ENCODE results near the gene LRP1. TPM values are rescaled to one million over a fixed set of nuclear protein-coding genes. Genes with fewer than 3 reads are reported as not detected.

Gene LRP1
- total and polyA plus RNA-seq, 2 of the 13 experiments (the other 11 are each of a cell fraction or from before 2014, with no cell fraction given), result 14.7 to 30.8 TPM

DNA sequence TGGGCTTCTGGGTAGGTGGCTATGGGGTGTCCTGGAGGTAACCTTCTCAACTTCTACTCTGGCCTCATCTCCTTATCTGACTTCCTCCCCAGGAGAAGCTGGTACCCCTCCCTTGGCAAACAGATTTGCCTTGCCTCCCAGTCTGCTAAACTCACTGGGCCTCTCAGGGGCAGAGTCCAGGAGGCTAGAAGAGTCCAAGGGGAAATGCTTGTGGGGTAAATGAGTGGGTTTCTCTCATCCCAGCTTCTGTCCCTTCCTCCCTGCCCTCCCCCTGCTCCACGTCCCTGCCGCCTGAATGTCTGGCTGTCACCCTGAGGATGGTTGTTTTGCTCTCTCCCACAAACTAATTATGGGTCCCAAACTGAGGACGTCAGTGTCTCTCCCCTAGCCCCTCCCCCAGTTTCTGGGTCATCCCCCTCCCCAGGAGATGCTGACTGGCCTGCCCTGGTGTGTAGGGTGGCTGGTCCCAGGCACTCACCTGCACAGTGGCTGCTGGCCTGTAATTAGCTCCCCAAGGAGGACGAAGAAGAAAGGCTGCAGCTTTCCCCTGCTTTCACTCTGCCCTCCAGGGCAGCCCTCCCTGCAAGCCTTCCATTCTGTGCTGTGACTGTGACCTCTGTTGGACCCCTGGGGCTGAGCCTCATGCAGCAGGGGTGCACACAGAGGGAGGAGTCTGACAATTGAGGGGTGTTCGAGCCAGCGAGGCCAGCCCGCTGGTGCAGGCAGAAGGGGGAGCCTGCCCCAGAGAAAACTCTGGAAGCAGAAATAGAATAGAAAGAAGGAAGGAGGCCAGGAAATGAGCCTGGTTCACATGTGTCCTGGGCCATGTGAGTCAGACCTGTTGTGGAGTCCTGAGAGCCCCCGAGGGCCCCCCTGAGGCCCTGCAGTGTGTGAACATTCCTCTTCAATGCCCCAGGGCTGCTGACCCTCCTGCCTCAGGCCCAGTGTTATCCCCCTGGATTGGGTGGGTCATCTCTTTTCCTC lies 19.0 kb downstream of the LRP1 start, which contains the start of gene LRP1-AS (continued):
- TF ChIP-seq ZNF496 (CRISPR knock-in tag; IDR thresholded peaks at IDR 0.05; ENCODE audit: insufficient replicate concordance), result no peak
- no peak for TF ChIP-seq ZNF552 (CRISPR knock-in tag; IDR thresholded peaks at IDR 0.05; ENCODE audit: borderline replicate concordance)
- TF ChIP-seq NFKB2 (CRISPR knock-in tag; IDR thresholded peaks at IDR 0.05; ENCODE audit: borderline replicate concordance), result no peak
- no peak for TF ChIP-seq ZNF367 (CRISPR knock-in tag; IDR thresholded peaks at IDR 0.05; ENCODE audit: borderline replicate concordance)
- TF ChIP-seq RFX1 (IDR thresholded peaks at IDR 0.05), result no peak
- peak; percentile 73 for TF ChIP-seq NCOA2 (CRISPR knock-in tag; IDR thresholded peaks at IDR 0.05)
- no peak for TF ChIP-seq NONO (IDR thresholded peaks at IDR 0.05)
- no peak for TF ChIP-seq NONO (CRISPR knock-in tag; conservative IDR thresholded peaks at IDR 0.05)
- TF ChIP-seq, protein P1, sequence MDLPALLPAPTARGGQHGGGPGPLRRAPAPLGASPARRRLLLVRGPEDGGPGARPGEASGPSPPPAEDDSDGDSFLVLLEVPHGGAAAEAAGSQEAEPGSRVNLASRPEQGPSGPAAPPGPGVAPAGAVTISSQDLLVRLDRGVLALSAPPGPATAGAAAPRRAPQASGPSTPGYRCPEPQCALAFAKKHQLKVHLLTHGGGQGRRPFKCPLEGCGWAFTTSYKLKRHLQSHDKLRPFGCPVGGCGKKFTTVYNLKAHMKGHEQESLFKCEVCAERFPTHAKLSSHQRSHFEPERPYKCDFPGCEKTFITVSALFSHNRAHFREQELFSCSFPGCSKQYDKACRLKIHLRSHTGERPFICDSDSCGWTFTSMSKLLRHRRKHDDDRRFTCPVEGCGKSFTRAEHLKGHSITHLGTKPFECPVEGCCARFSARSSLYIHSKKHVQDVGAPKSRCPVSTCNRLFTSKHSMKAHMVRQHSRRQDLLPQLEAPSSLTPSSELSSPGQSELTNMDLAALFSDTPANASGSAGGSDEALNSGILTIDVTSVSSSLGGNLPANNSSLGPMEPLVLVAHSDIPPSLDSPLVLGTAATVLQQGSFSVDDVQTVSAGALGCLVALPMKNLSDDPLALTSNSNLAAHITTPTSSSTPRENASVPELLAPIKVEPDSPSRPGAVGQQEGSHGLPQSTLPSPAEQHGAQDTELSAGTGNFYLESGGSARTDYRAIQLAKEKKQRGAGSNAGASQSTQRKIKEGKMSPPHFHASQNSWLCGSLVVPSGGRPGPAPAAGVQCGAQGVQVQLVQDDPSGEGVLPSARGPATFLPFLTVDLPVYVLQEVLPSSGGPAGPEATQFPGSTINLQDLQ (CRISPR knock-in tag; IDR thresholded peaks at IDR 0.05), result no peak
- TF ChIP-seq, protein P2, sequence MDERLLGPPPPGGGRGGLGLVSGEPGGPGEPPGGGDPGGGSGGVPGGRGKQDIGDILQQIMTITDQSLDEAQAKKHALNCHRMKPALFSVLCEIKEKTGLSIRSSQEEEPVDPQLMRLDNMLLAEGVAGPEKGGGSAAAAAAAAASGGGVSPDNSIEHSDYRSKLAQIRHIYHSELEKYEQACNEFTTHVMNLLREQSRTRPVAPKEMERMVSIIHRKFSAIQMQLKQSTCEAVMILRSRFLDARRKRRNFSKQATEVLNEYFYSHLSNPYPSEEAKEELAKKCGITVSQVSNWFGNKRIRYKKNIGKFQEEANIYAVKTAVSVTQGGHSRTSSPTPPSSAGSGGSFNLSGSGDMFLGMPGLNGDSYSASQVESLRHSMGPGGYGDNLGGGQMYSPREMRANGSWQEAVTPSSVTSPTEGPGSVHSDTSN (CRISPR knock-in tag; IDR thresholded peaks at IDR 0.05), result no peak
- TF ChIP-seq ZNF570 (CRISPR knock-in tag; IDR thresholded peaks at IDR 0.05; ENCODE audit: borderline replicate concordance), result no peak
- TF ChIP-seq, protein P3, sequence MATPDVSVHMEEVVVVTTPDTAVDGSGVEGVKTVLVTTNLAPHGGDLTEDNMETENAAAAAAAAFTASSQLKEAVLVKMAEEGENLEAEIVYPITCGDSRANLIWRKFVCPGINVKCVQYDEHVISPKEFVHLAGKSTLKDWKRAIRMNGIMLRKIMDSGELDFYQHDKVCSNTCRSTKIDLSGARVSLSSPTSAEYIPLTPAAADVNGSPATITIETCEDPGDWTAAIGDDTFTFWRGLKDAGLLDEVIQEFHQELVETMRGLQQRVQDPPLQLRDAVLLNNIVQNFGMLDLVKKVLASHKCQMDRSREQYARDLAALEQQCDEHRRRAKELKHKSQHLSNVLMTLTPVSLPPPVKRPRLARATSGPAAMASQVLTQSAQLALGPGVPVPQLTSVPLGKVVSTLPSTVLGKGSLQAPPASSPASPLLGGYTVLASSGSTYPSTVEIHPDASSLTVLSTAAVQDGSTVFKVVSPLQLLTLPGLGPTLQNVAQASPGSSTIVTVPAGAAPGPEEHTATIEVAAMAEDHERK (CRISPR knock-in tag; IDR thresholded peaks at IDR 0.05; ENCODE audit: low read depth), result no peak
- TF ChIP-seq ZNF773 (CRISPR knock-in tag; IDR thresholded peaks at IDR 0.05; ENCODE audit: borderline replicate concordance), result no peak
- no peak for TF ChIP-seq ZNF317 (CRISPR knock-in tag; IDR thresholded peaks at IDR 0.05)
- TF ChIP-seq IRF2 (CRISPR knock-in tag; IDR thresholded peaks at IDR 0.05), result no peak
- TF ChIP-seq ELF4 (CRISPR knock-in tag; IDR thresholded peaks at IDR 0.05; ENCODE audit: borderline replicate concordance), result no peak
- TF ChIP-seq RBAK (CRISPR knock-in tag; IDR thresholded peaks at IDR 0.05), result no peak
- no peak for TF ChIP-seq SMARCE1 (IDR thresholded peaks at IDR 0.05; ENCODE audit: borderline replicate concordance)
- TF ChIP-seq HDAC1 (CRISPR knock-in tag; IDR thresholded peaks at IDR 0.05), result peak; percentile 82
- no peak for TF ChIP-seq ZNF343 (CRISPR knock-in tag; IDR thresholded peaks at IDR 0.05)
- TF ChIP-seq, protein P4, sequence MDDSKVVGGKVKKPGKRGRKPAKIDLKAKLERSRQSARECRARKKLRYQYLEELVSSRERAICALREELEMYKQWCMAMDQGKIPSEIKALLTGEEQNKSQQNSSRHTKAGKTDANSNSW (CRISPR knock-in tag; IDR thresholded peaks at IDR 0.05; ENCODE audit: borderline replicate concordance), result no peak
- peak; percentile 54 for TF ChIP-seq NR2F6 (IDR thresholded peaks at IDR 0.05)
- TF ChIP-seq NR2F6 (CRISPR knock-in tag; IDR thresholded peaks at IDR 0.05), result peak; percentile 40; the same call in 1 of the 2 replicates
- TF ChIP-seq, protein P5, sequence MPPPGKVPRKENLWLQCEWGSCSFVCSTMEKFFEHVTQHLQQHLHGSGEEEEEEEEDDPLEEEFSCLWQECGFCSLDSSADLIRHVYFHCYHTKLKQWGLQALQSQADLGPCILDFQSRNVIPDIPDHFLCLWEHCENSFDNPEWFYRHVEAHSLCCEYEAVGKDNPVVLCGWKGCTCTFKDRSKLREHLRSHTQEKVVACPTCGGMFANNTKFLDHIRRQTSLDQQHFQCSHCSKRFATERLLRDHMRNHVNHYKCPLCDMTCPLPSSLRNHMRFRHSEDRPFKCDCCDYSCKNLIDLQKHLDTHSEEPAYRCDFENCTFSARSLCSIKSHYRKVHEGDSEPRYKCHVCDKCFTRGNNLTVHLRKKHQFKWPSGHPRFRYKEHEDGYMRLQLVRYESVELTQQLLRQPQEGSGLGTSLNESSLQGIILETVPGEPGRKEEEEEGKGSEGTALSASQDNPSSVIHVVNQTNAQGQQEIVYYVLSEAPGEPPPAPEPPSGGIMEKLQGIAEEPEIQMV (CRISPR knock-in tag; IDR thresholded peaks at IDR 0.05; ENCODE audit: low read depth), result no peak

Data from HepG2 (cell line).